ENCODE results near the gene SLC18A3. TPM values are rescaled to one million over a fixed set of nuclear protein-coding genes. Genes with fewer than 3 reads are reported as not detected.

Gene SLC18A3
- under 1 TPM in 2 of 9 donors, not detected in 7; 0.14 to 0.41 TPM for total RNA-seq
- under 1 TPM in 2 of 3 donors, not detected in 1; 0.03 to 0.16 TPM for polyA plus RNA-seq
- long read RNA-seq, donor 1: 0 reads
- long read RNA-seq, donor 2: 0 reads
- long read RNA-seq, donor 3: 0 reads
- long read RNA-seq, donor 4: 0 reads
- long read RNA-seq, donor 5: 0 reads
- long read RNA-seq, donor 6: 0 reads
- long read RNA-seq, donor 7: 0 reads
- long read RNA-seq, donor 8: 0 reads
- long read RNA-seq, donor 9: 0 reads
- long read RNA-seq, donor 10: 0 reads

DNA sequence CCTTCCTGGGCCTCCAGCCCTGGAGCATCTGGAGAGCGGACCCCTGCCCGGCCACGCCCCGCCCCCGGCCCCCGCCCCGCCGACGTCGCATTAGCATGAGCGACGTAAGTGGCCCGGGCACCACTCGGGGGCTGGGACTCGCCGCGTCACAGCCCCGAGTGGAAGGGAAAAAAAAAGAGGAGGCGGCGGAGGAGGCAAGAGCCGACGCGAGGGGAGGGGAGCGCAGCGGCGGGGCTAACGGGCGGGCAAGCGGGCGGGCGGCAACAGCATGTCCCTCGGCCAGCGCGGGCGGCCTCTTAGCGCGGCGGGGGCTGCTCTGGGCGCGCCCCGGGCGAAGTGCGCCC is at the start of gene SLC18A3:
TSS of gene SLC18A3 (plus strand) at position 197 of the 344 bp plus-strand sequence. CDS start 431 bp downstream, outside the sequence.
- peaks cover 76% of the 10 kb centered on the region for H3K27me3 ChIP-seq
- no peak within 1 kb of the TSS for H3K27ac ChIP-seq
- H3K4me3 ChIP-seq: no peak within 1 kb of the TSS
- no peaks in the 10 kb centered on the region for H3K9me3 ChIP-seq (replicated peaks in 1 of 3)
- WGBS, 4 donors: 0 to 7% (median 2%) methylated on average over 6 to 43 of the region's 43 CpGs
- H3K4me1 ChIP-seq (replicated peaks in 1 of 2): peaks cover 0 to 13% of the 10 kb centered on the region in 2 donors
- no peak for DNase-seq
- intact Hi-C loops (cut with DNase I): no loop called here
- no peaks in the 10 kb centered on the region for H3K36me3 ChIP-seq (replicated peaks in 1 of 2)
- TF ChIP-seq, protein P1, sequence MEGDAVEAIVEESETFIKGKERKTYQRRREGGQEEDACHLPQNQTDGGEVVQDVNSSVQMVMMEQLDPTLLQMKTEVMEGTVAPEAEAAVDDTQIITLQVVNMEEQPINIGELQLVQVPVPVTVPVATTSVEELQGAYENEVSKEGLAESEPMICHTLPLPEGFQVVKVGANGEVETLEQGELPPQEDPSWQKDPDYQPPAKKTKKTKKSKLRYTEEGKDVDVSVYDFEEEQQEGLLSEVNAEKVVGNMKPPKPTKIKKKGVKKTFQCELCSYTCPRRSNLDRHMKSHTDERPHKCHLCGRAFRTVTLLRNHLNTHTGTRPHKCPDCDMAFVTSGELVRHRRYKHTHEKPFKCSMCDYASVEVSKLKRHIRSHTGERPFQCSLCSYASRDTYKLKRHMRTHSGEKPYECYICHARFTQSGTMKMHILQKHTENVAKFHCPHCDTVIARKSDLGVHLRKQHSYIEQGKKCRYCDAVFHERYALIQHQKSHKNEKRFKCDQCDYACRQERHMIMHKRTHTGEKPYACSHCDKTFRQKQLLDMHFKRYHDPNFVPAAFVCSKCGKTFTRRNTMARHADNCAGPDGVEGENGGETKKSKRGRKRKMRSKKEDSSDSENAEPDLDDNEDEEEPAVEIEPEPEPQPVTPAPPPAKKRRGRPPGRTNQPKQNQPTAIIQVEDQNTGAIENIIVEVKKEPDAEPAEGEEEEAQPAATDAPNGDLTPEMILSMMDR (IDR thresholded peaks at IDR 0.05): no peak
- no peak for TF ChIP-seq POLR2A (IDR thresholded peaks at IDR 0.05)

DNA sequence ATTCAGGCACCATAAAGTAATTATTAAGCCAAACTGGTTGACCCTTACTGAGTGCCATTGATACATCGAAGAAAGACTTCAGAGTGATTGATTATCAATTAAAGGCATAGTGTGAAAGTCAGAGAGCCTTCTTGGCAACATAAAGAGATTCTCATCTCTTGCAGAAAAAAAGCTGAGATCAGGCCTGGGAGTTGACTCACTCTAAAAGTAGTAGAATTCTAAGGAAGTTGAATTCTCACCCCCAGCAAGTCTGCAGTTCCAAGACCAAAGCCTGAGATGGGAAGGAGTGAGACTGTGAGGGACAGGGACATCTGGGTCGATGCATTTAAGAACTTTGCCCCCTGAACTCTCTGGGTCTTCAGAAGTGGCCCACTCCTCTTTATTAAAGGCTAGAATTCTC is 49.6 kb upstream of the SLC18A3 start:
- WGBS, 4 donors: 41 to 54% (median 43%) methylated on average over 2 of the region's 2 CpGs
- no peaks in the 10 kb centered on the region for H3K4me1 ChIP-seq (replicated peaks in 1 of 2)
- TF ChIP-seq, protein P1 (IDR thresholded peaks at IDR 0.05): no peak
- TF ChIP-seq POLR2A (IDR thresholded peaks at IDR 0.05): no peak
- H3K27ac ChIP-seq: no peak overlapping the region
- intact Hi-C loops (cut with DNase I): no loop called here
- no peaks in the 10 kb centered on the region for H3K27me3 ChIP-seq
- no peak for DNase-seq
- H3K4me3 ChIP-seq: no peak overlapping the region
- no peaks in the 10 kb centered on the region for H3K9me3 ChIP-seq (replicated peaks in 1 of 3)
- H3K36me3 ChIP-seq (replicated peaks in 1 of 2): no peaks in the 10 kb centered on the region

DNA sequence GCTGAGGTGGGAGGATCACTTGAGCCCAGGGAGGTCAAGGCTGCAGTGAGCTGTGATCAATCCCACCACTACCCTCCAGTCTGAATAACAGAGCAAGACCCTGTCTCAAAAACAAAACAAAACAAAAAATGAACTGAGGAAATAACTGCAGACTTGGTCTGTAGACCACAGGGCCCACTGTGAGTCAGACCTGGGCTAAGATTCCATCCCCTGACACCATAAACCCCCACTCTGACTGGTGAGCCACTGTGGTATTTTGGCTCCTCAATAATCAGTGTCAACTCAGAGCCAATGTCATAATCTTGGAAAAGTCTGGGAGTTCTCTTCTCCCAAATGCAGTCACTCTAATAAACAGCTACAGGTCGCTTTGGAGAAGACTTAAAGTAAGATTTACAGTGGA is 47.2 kb upstream of the SLC18A3 start:
- H3K9me3 ChIP-seq (replicated peaks in 1 of 3): no peaks in the 10 kb centered on the region
- H3K27me3 ChIP-seq: no peaks in the 10 kb centered on the region
- DNase-seq: no peak
- TF ChIP-seq POLR2A (IDR thresholded peaks at IDR 0.05): no peak
- TF ChIP-seq, protein P1 (IDR thresholded peaks at IDR 0.05): no peak
- no peaks in the 10 kb centered on the region for H3K4me1 ChIP-seq (replicated peaks in 1 of 2)
- H3K36me3 ChIP-seq (replicated peaks in 1 of 2): no peaks in the 10 kb centered on the region
- intact Hi-C loops (cut with DNase I): no loop called here
- WGBS, 4 donors: 67 to 87% (median 69%) methylated on average over 1 of the region's 1 CpG
- H3K4me3 ChIP-seq: no peak overlapping the region
- no peak overlapping the region for H3K27ac ChIP-seq

DNA sequence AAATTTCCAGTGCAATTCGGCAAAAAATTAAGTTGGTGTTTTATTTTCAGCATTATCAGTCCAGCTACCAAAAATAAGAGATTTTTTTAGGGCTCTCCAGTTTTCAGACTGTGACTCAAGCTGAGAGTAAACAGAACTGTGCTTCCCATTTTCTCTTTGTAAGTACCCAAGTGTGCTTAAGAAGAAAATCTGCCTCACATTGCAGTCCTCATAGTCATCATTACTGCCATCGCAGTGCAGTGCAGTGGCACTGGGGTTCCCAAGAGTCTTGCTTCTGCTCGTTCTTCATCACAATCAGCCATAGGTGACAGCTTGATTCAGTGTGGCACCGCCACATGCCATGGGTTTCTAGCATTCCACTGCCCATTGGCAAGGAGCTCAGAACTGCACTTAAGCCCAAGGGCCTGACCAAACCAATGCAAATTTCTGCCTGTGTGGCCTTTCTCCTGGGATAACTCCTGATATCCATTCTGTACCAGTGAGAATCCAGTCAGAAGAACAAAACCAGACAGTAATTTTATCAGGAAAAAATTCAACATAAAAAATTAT is 45.6 kb upstream of the SLC18A3 start:
- H3K27ac ChIP-seq: no peak overlapping the region
- WGBS, 4 donors: 78 to 93% (median 80%) methylated on average over 4 of the region's 4 CpGs
- TF ChIP-seq POLR2A (IDR thresholded peaks at IDR 0.05): no peak

DNA sequence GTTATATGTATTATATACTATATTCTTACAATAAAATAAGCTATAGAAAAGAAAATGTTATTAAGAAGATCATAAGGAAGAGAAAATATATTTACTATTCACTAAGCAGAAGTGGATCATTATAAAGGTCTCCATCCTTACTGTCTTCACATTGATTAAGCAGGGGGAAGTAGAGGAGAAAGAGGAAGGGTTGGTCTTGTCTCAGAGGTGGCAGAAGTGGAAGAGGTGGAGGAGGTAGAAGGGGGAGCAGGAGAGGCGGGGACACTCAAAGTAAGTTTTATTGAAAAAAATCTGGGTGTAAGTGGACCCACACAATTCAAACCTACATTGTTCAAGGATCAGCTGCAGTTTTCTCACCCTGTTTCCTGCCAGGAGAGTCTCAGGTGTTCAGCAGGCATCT is 42.3 kb upstream of the SLC18A3 start:
- 73 to 79% (median 77%) methylated on average over 1 of the region's 1 CpG for WGBS, 4 donors
- intact Hi-C loops (cut with DNase I): no loop called here
- no peak for DNase-seq
- Histone ChIP-seq H3K4me3 (no peak overlapping the region), H3K9me3 (replicated peaks in 1 of 3) (no peaks in the 10 kb centered on the region), H3K27ac (no peak overlapping the region), H3K4me1 (replicated peaks in 1 of 2) (no peaks in the 10 kb centered on the region), H3K27me3 (no peaks in the 10 kb centered on the region), H3K36me3 (replicated peaks in 1 of 2) (no peaks in the 10 kb centered on the region)
- TF ChIP-seq, protein P1 (IDR thresholded peaks at IDR 0.05): no peak
- TF ChIP-seq POLR2A (IDR thresholded peaks at IDR 0.05): no peak

More for the DNA sequence above, 45.6 kb upstream of the SLC18A3 start:
- no peaks in the 10 kb centered on the region for H3K9me3 ChIP-seq (replicated peaks in 1 of 3)
- H3K4me1 ChIP-seq (replicated peaks in 1 of 2): no peaks in the 10 kb centered on the region
- no peak for DNase-seq
- no peaks in the 10 kb centered on the region for H3K27me3 ChIP-seq
- H3K4me3 ChIP-seq: no peak overlapping the region
- intact Hi-C loops (cut with DNase I): no loop called here
- no peaks in the 10 kb centered on the region for H3K36me3 ChIP-seq (replicated peaks in 1 of 2)

Measured in adrenal gland (tissue), 19 donors.